ENCODE results near the gene BTBD8. TPM values are rescaled to one million over a fixed set of nuclear protein-coding genes. Genes with fewer than 3 reads are reported as not detected.

Gene BTBD8
- total RNA-seq, 1 experiment from 2014 or later: 2.8 TPM

- no peak for TF ChIP-seq ZNF274 (IDR thresholded peaks at IDR 0.05; ENCODE audit: low read depth, low read length)
These were observed 39.2 kb upstream of the BTBD8 start (continued) for GRCh38 chr1:92040971-92041370.

- H3K4me1 ChIP-seq (ENCODE audit: control insufficient read depth in 1 of 2, insufficient read depth in 2 of 2, low read length in 2 of 2): no peaks in the 10 kb centered on the region
- H3K9me2 ChIP-seq (ENCODE audit: insufficient read depth): no peaks in the 10 kb centered on the region
- TF ChIP-seq ZFX (IDR thresholded peaks at IDR 0.05) (no peak), ZNF274 (IDR thresholded peaks at IDR 0.05; ENCODE audit: low read depth, low read length) (no peak), SIN3A (IDR thresholded peaks at IDR 0.05; ENCODE audit: low read depth) (no peak), EZH2phosphoT487 (IDR thresholded peaks at IDR 0.05; ENCODE audit: borderline replicate concordance) (no peak), POLR2A (IDR thresholded peaks at IDR 0.05; ENCODE audit: borderline replicate concordance, extremely low read depth, insufficient read depth, insufficient read length) (no peak), MAX (IDR thresholded peaks at IDR 0.05) (no peak), REST (IDR thresholded peaks at IDR 0.05; ENCODE audit: low read depth) (no peak), SRF (IDR thresholded peaks at IDR 0.05; ENCODE audit: low read depth) (no peak), EZH2 (IDR thresholded peaks at IDR 0.05) (no peak), CBX3 (IDR thresholded peaks at IDR 0.05; ENCODE audit: low read depth) (no peak), YY1 (IDR thresholded peaks at IDR 0.05; ENCODE audit: extremely low read depth, insufficient replicate concordance, low read depth, low read length) (no peak), JUND (IDR thresholded peaks at IDR 0.05) (no peak), FOSL1 (IDR thresholded peaks at IDR 0.05; ENCODE audit: low read depth) (no peak), TCF7L2 (IDR thresholded peaks at IDR 0.05; ENCODE audit: borderline replicate concordance, extremely low read depth, insufficient read depth, insufficient read length) (no peak), ATF3 (IDR thresholded peaks at IDR 0.05) (no peak), ZBTB33 (IDR thresholded peaks at IDR 0.05; ENCODE audit: extremely low read depth, insufficient replicate concordance, low read length) (no peak), CEBPB (IDR thresholded peaks at IDR 0.05; ENCODE audit: low read depth) (no peak), CTCF (IDR thresholded peaks at IDR 0.05 in 2 of 3, conservative IDR thresholded peaks at IDR 0.05 in 1 of 3; ENCODE audit: borderline replicate concordance in 1 of 3, insufficient read depth in 1 of 3, low read depth in 2 of 3, low read length in 2 of 3) (no peak), EGR1 (IDR thresholded peaks at IDR 0.05; ENCODE audit: low read depth) (no peak)
- no TSS peak for BruUV-seq (replicated peaks)
- H4K20me1 ChIP-seq (ENCODE audit: insufficient read depth): no peaks in the 10 kb centered on the region
- H3K36me3 ChIP-seq (ENCODE audit: control insufficient read depth in 1 of 2, insufficient read depth in 2 of 2, low read length in 2 of 2): no peaks in the 10 kb centered on the region
- no peaks in the 10 kb centered on the region for H3K27me3 ChIP-seq (ENCODE audit: insufficient read depth, low read length)
- H2AFZ ChIP-seq (ENCODE audit: low read depth, low read length, poor library complexity, severe bottlenecking): no peak overlapping the region
- CTCF ChIA-PET: no interaction called here
- intact Hi-C loops (cut with micrococcal nuclease): no loop called here
- no peaks in the 10 kb centered on the region for H3K79me2 ChIP-seq (ENCODE audit: insufficient read depth, low read length)
- H3K9ac ChIP-seq (ENCODE audit: low read length): no peak overlapping the region
- ATAC-seq (no peak), DNase-seq (ENCODE audit: low read depth, low spot score) (no peak)
- no peak overlapping the region for H3K4me2 ChIP-seq (ENCODE audit: low read length)
- POLR2A ChIA-PET: no interaction called here
- no peak overlapping the region for H3K4me3 ChIP-seq (replicated peaks in 1 of 2; ENCODE audit: low read depth in 1 of 2, low read length in 2 of 2)
- H3K9me3 ChIP-seq (ENCODE audit: control insufficient read depth in 1 of 2, insufficient read depth in 1 of 2, low read depth in 1 of 2, low read length in 2 of 2): no peaks in the 10 kb centered on the region
- H3K27ac ChIP-seq (ENCODE audit: low read depth, low read length): no peak overlapping the region
- RAD21 ChIA-PET (ENCODE audit: low non-redundant PET in 1 of 2, low total read pairs in 2 of 2, uncharacterized antibody in 2 of 2, unreplicated experiment in 2 of 2): no interaction called here
These were observed 36.5 kb upstream of the BTBD8 start for GRCh38 chr1:92043621-92044020.

Measured in HCT116 (cell line).